ENCODE results near the gene KCTD17. TPM values are rescaled to one million over a fixed set of nuclear protein-coding genes. Genes with fewer than 3 reads are reported as not detected.

Gene KCTD17
- total and polyA plus RNA-seq, 2 of the 4 experiments (the other 2 are of a cell fraction), result 28.3 to 37.3 TPM

- in situ Hi-C loops (cut with MboI; ENCODE audit: low sequenced_read_pairs), result no loop called here
- POLR2A ChIA-PET (ENCODE audit: unreplicated experiment), result no interaction called here
- H3K4me1 ChIP-seq (ENCODE audit: control insufficient read depth, insufficient read depth, low read length), result no peaks in the 10 kb centered on the region
- H4K8ac ChIP-seq (ENCODE audit: low read depth in 2 of 2, low read length in 2 of 2), result no peak overlapping the region
- H2AK9ac ChIP-seq (replicated peaks; ENCODE audit: low read depth, low read length, poor library complexity), result no peak overlapping the region
- H2AK5ac ChIP-seq (ENCODE audit: low read depth, low read length), result no peak overlapping the region
- H3K56ac ChIP-seq (ENCODE audit: extremely low read depth, insufficient read depth, low read length), result no peak overlapping the region
- no peak overlapping the region for H4K91ac ChIP-seq (ENCODE audit: insufficient read depth, low read depth, low read length)
- intact Hi-C loops (cut with micrococcal nuclease), result no loop called here
- H2BK5ac ChIP-seq (ENCODE audit: low read depth, low read length, poor library complexity, severe bottlenecking), result no peak overlapping the region
- no peaks in the 10 kb centered on the region for H4K20me1 ChIP-seq (ENCODE audit: insufficient read depth, low read length)
- H3K23ac ChIP-seq (ENCODE audit: low read depth, low read length), result no peak overlapping the region
- H2AFZ ChIP-seq (replicated peaks; ENCODE audit: low read length, poor library complexity), result no peak overlapping the region
- no peak overlapping the region for H3K9ac ChIP-seq (ENCODE audit: low read depth, low read length)
- H2BK20ac ChIP-seq (ENCODE audit: low read depth, low read length), result no peak overlapping the region
- no TSS peak for BruUV-seq (replicated peaks)
- H3K27ac ChIP-seq (ENCODE audit: insufficient read depth, low read length), result no peak overlapping the region
- H3K79me1 ChIP-seq (ENCODE audit: low read depth in 1 of 2, low read length in 2 of 2), result no peaks in the 10 kb centered on the region
- no peaks in the 10 kb centered on the region for H3K36me3 ChIP-seq (ENCODE audit: control insufficient read depth, insufficient read depth, low read length)
- WGBS, 2 experiments (ENCODE audit: extremely low coverage in 2 of 2, insufficient read length in 1 of 2), result 50% methylated on average over 1 of the region's 2 CpGs; no CpG with 5 or more reads in 1 of the 2 experiments
- no peak overlapping the region for H2BK15ac ChIP-seq (ENCODE audit: low read depth, low read length)
- no peak overlapping the region for H3K18ac ChIP-seq (ENCODE audit: low read depth, low read length)
- CTCF ChIA-PET, result interaction anchor here (1.1 kb wide), 1 partner anchor 18 kb away, joined by 3 read pairs; no protein-coding TSS in a partner anchor
- H3K9me1 ChIP-seq (ENCODE audit: insufficient read depth, low read length), result 0 out of 2 replicates have a peak, but pooled peaks cover 2% of the 10 kb centered on the region
- DNase-seq, result no peak
- no peak overlapping the region for H4K5ac ChIP-seq (ENCODE audit: low read depth, low read length)
- no peak overlapping the region for H3K14ac ChIP-seq (replicated peaks; ENCODE audit: low read depth, low read length)
- no peak overlapping the region for H2BK120ac ChIP-seq (ENCODE audit: low read depth, low read length)
- peaks cover 15% of the 10 kb centered on the region for H3K27me3 ChIP-seq (ENCODE audit: control insufficient read depth, insufficient read depth, low read length)
- H3K9me3 ChIP-seq (ENCODE audit: control insufficient read depth, insufficient read depth, low read length), result no peaks in the 10 kb centered on the region
- ATAC-seq (ENCODE audit: low read depth), result no peak
- H3K4ac ChIP-seq (ENCODE audit: low read depth, low read length), result no peak overlapping the region
- no peak overlapping the region for H3K4me3 ChIP-seq (ENCODE audit: insufficient read depth, low read depth, low read length)
- TF ChIP-seq FOS (IDR thresholded peaks at IDR 0.05; ENCODE audit: low read depth, low read length), result no peak
- TF ChIP-seq, protein P1, sequence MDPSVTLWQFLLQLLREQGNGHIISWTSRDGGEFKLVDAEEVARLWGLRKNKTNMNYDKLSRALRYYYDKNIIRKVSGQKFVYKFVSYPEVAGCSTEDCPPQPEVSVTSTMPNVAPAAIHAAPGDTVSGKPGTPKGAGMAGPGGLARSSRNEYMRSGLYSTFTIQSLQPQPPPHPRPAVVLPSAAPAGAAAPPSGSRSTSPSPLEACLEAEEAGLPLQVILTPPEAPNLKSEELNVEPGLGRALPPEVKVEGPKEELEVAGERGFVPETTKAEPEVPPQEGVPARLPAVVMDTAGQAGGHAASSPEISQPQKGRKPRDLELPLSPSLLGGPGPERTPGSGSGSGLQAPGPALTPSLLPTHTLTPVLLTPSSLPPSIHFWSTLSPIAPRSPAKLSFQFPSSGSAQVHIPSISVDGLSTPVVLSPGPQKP (IDR thresholded peaks at IDR 0.05; ENCODE audit: borderline replicate concordance, low read depth, low read length), result no peak
- TF ChIP-seq RAD21 (IDR thresholded peaks at IDR 0.05; ENCODE audit: low read length), result no peak
- TF ChIP-seq, protein P2, sequence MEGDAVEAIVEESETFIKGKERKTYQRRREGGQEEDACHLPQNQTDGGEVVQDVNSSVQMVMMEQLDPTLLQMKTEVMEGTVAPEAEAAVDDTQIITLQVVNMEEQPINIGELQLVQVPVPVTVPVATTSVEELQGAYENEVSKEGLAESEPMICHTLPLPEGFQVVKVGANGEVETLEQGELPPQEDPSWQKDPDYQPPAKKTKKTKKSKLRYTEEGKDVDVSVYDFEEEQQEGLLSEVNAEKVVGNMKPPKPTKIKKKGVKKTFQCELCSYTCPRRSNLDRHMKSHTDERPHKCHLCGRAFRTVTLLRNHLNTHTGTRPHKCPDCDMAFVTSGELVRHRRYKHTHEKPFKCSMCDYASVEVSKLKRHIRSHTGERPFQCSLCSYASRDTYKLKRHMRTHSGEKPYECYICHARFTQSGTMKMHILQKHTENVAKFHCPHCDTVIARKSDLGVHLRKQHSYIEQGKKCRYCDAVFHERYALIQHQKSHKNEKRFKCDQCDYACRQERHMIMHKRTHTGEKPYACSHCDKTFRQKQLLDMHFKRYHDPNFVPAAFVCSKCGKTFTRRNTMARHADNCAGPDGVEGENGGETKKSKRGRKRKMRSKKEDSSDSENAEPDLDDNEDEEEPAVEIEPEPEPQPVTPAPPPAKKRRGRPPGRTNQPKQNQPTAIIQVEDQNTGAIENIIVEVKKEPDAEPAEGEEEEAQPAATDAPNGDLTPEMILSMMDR (conservative IDR thresholded peaks at IDR 0.05; ENCODE audit: low read depth, low read length), result no peak
- no peak for TF ChIP-seq MAFK (IDR thresholded peaks at IDR 0.05; ENCODE audit: low read depth, low read length)
- TF ChIP-seq BHLHE40 (IDR thresholded peaks at IDR 0.05; ENCODE audit: low read depth, low read length), result no peak
- TF ChIP-seq SMC3 (IDR thresholded peaks at IDR 0.05; ENCODE audit: low read depth, low read length), result no peak
- TF ChIP-seq NFE2L2 (IDR thresholded peaks at IDR 0.05; ENCODE audit: low read depth, low read length), result no peak
- TF ChIP-seq CEBPB (IDR thresholded peaks at IDR 0.05; ENCODE audit: low read depth, low read length), result no peak
- dilution Hi-C loops (cut with HindIII; ENCODE audit: low sequenced_read_pairs, unreplicated experiment), result no loop called here
- H3K4me2 ChIP-seq (ENCODE audit: low read depth, low read length), result no peak overlapping the region
Observed at GRCh38 chr22:37039466-37039865, 12.1 kb upstream of the KCTD17 start.

Measured in IMR-90 (cell line).